T47D (cell line): ENCODE data around the gene RNLS.

Experiments
- DNase-seq, 2 experiments: peaks; one replicate each; pipeline versions ENCODE4 v3.0.0 to v3.0.0-alpha.2; 2011 to 2012; ENCODE audit warnings: low read depth in 1 of 2, low spot score in 1 of 2
- JUND ChIP-seq: IDR thresholded peaks from 2 replicates; pipeline ENCODE4 v1.6.1; 2012; ENCODE audit warnings: low read depth
- in situ Hi-C: cut with HindIII; loops from 2 replicates; pipeline ENCODE4 v1.10.0; 2016; ENCODE audit warnings: low sequenced_read_pairs, low pct_unique_long_range_greater_than_20kb

Gene RNLS

GRCh38 chr10:88473989-88474883 lies 108.9 kb downstream of the RNLS start:
- in situ Hi-C loops, result no loop called here
- peak; percentile 90 for TF ChIP-seq JUND
- peak in 1 of 2 experiments; percentile 99 for DNase-seq

GRCh38 chr10:88472540-88472939 lies 110.6 kb downstream of the RNLS start:
- peak in 1 of 2 experiments; percentile 77 for DNase-seq
- in situ Hi-C loops, result no loop called here
- TF ChIP-seq JUND, result no peak

GRCh38 chr10:88471899-88472298 lies 111.2 kb downstream of the RNLS start:
- in situ Hi-C loops, result no loop called here
- no peak for TF ChIP-seq JUND
- DNase-seq, result peak in 1 of 2 experiments; percentile 53

GRCh38 chr10:88467835-88468485 lies 115.2 kb downstream of the RNLS start:
- no peak for TF ChIP-seq JUND
- no peak for DNase-seq
- in situ Hi-C loops, result no loop called here

GRCh38 chr10:88466786-88467185 lies 116.3 kb downstream of the RNLS start:
- no peak for DNase-seq
- in situ Hi-C loops, result no loop called here
- no peak for TF ChIP-seq JUND

GRCh38 chr10:88465765-88466164 lies 117.4 kb downstream of the RNLS start:
- in situ Hi-C loops, result no loop called here
- DNase-seq, result no peak
- TF ChIP-seq JUND, result no peak

GRCh38 chr10:88463811-88464210 lies 119.3 kb downstream of the RNLS start:
- no peak for TF ChIP-seq JUND
- no peak for DNase-seq
- in situ Hi-C loops, result no loop called here

GRCh38 chr10:88461426-88461825 lies 121.7 kb downstream of the RNLS start:
- TF ChIP-seq JUND, result peak; percentile 53; the same call in 1 of the 2 replicates
- DNase-seq, result no peak
- in situ Hi-C loops, result no loop called here

- in situ Hi-C loops, result no loop called here
- no peak for TF ChIP-seq JUND
- DNase-seq, result no peak
Measured at GRCh38 chr10:88459530-88459929, 123.6 kb downstream of the RNLS start.

- TF ChIP-seq JUND, result no peak
- no peak for DNase-seq
- in situ Hi-C loops, result no loop called here
Measured at GRCh38 chr10:88458209-88458608, 124.9 kb downstream of the RNLS start.

- DNase-seq, result no peak
- no peak for TF ChIP-seq JUND
Measured at GRCh38 chr10:88457660-88458059, 125.5 kb downstream of the RNLS start.

GRCh38 chr10:88456730-88457129 lies 126.4 kb downstream of the RNLS start:
- in situ Hi-C loops, result no loop called here
- no peak for TF ChIP-seq JUND
- no peak for DNase-seq

More at GRCh38 chr10:88457660-88458059, 125.5 kb downstream of the RNLS start:
- in situ Hi-C loops, result no loop called here

GRCh38 chr10:88455831-88456230 lies 127.3 kb downstream of the RNLS start:
- no peak for DNase-seq
- in situ Hi-C loops, result no loop called here
- no peak for TF ChIP-seq JUND
